Retinal pigment epithelial cell (primary cell): ENCODE data around the gene GON4L.
"Not testable (repeated sequence)": the region's sequence is repeated elsewhere in the genome, so short reads cannot be mapped to it uniquely, and the experiment has no call there.

Experiments
- DNase-seq: peaks from one replicate; pipeline ENCODE4 v3.0.0-alpha.2; 2010; ENCODE audit warnings: low read depth
- H3K4me3 ChIP-seq: 2 replicates; pipeline ENCODE4 v1.5.1; 2011; ENCODE audit warnings: mild to moderate bottlenecking, low read length, control low read depth, moderate library complexity
- CTCF ChIP-seq: conservative IDR thresholded peaks from 2 replicates; pipeline ENCODE4 v1.5.1; 2011; ENCODE audit warnings: low read depth, low read length, control low read depth, inconsistent platforms

GON4L gene

GRCh38 chr1:155741908-155742307, 115.1 kb downstream of the GON4L start:
- no peak for DNase-seq
- no peak overlapping the region for H3K4me3 ChIP-seq
- no peak for TF ChIP-seq CTCF

- DNase-seq: no peak
- no peak for TF ChIP-seq CTCF
- H3K4me3 ChIP-seq: no peak overlapping the region
Observed at GRCh38 chr1:155740995-155741394, 116.0 kb downstream of the GON4L start.

GRCh38 chr1:155729031-155729898, 127.7 kb downstream of the GON4L start:
- DNase-seq: no peak
- no peak overlapping the region for H3K4me3 ChIP-seq
- TF ChIP-seq CTCF: peak; percentile 78

DNA sequence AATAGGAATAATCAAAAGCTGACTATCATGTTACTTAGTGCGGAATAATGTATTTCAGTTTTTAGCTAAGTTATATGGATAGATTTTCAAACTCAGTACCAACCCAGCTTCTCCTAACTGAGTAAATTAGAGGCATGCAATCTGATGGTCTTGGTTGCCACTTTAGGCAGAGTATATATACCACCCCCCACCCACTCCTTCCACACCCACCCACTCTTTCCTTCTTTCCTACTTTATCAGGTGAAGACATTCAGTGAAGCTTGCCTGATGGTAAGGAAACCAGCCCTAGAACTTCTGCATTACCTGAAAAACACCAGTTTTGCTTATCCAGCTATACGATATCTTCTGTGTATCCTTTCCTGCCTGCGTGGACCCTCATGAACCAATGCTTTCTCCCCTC, 131.9 kb downstream of the GON4L start:
- H3K4me3 ChIP-seq: no peak overlapping the region
- no peak for TF ChIP-seq CTCF
- no peak for DNase-seq

DNA sequence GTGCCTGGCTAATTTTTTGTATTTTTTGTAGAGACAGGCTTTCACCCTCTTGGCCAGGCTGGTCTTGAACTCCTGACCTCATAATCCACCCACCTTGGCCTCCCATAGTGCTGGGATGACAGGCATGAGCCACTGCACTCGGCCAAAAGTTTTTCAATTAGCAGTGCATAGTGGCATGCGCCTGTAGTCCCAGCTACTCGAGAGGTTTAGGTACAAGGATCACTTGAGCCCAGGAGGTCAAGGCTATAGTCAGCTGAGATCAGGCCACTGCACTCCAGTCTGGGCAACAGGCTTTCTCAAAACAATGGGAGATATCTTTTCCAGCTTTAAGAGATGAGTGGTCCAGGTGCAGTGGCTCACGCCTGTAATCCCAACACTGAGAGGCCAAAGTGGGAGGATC, 137.3 kb downstream of the GON4L start:
- TF ChIP-seq CTCF: no peak
- H3K4me3 ChIP-seq: no peak overlapping the region
- DNase-seq: no peak

GRCh38 chr1:155718524-155719115, 138.4 kb downstream of the GON4L start:
- not testable (repeated sequence) for H3K4me3 ChIP-seq

GRCh38 chr1:155717041-155717440, 140.0 kb downstream of the GON4L start:
- no peak for DNase-seq
- H3K4me3 ChIP-seq: no peak overlapping the region
- no peak for TF ChIP-seq CTCF

More at GRCh38 chr1:155718524-155719115, 138.4 kb downstream of the GON4L start:
- DNase-seq: not testable (repeated sequence)
